ENCODE data around the gene CLEC7A.

The CLEC7A gene

GRCh38 chr12:10158406-10158805 lies 28.4 kb upstream of the CLEC7A start (continued):
- no peak for TF ChIP-seq ZSCAN4 (tag by site-specific recombination; IDR thresholded peaks at IDR 0.05)
- no peak for TF ChIP-seq ZNF132 (tag by site-specific recombination; IDR thresholded peaks at IDR 0.05; ENCODE audit: borderline replicate concordance)
- TF ChIP-seq ZFHX2 (tag by site-specific recombination; conservative IDR thresholded peaks at IDR 0.05) = no peak
- TF ChIP-seq ZNF324 (tag by site-specific recombination; IDR thresholded peaks at IDR 0.05) = no peak
- no peak for TF ChIP-seq TRIM28 (IDR thresholded peaks at IDR 0.05; ENCODE audit: borderline replicate concordance, low read length)
- no peak for TF ChIP-seq ZNF530 (tag by site-specific recombination; IDR thresholded peaks at IDR 0.05; ENCODE audit: low read depth)

GRCh38 chr12:10155966-10156365 lies 26.0 kb upstream of the CLEC7A start:
- CTCF ChIA-PET = interaction anchor here (1.2 to 2.2 kb wide), 2 partner anchors 14 to 54 kb away, joined by 3 to 5 read pairs; no protein-coding TSS in a partner anchor
- Histone ChIP-seq H3K27ac (ENCODE audit: extremely low read depth, low read depth, low read length) (no peak overlapping the region), H3K4me3 (ENCODE audit: low read depth, low read length) (no peak overlapping the region), H3K4me1 (ENCODE audit: control insufficient read depth, insufficient read depth, low read length) (no peaks in the 10 kb centered on the region), H3K36me3 (ENCODE audit: control insufficient read depth in 2 of 2, insufficient read depth in 1 of 2, low read length in 2 of 2) (no peaks in the 10 kb centered on the region), H3K9me3 (ENCODE audit: control insufficient read depth, insufficient read depth, low read depth, low read length) (no peaks in the 10 kb centered on the region)
- POLR2A ChIA-PET = no interaction called here
- TF ChIP-seq ZNF366 (tag by site-specific recombination; conservative IDR thresholded peaks at IDR 0.05) (no peak), ZNF398 (tag by site-specific recombination; IDR thresholded peaks at IDR 0.05) (no peak), GFI1B (tag by site-specific recombination; IDR thresholded peaks at IDR 0.05) (no peak), GLI4 (tag by site-specific recombination; IDR thresholded peaks at IDR 0.05) (no peak), ZNF548 (tag by site-specific recombination; IDR thresholded peaks at IDR 0.05) (no peak), ELK4 (IDR thresholded peaks at IDR 0.05; ENCODE audit: borderline replicate concordance, low read depth, low read length) (no peak), ZNF629 (tag by site-specific recombination; IDR thresholded peaks at IDR 0.05) (no peak), SALL2 (tag by site-specific recombination; IDR thresholded peaks at IDR 0.05; ENCODE audit: borderline replicate concordance) (no peak), ZNF239 (tag by site-specific recombination; IDR thresholded peaks at IDR 0.05) (no peak), ZIC2 (tag by site-specific recombination; IDR thresholded peaks at IDR 0.05) (no peak), ZNF600 (tag by site-specific recombination; IDR thresholded peaks at IDR 0.05) (no peak), ZNF580 (tag by site-specific recombination; IDR thresholded peaks at IDR 0.05) (no peak), PRDM2 (tag by site-specific recombination; IDR thresholded peaks at IDR 0.05; ENCODE audit: borderline replicate concordance) (no peak), ZBTB49 (tag by site-specific recombination; IDR thresholded peaks at IDR 0.05; ENCODE audit: low read depth) (no peak), ZNF132 (tag by site-specific recombination; IDR thresholded peaks at IDR 0.05; ENCODE audit: borderline replicate concordance) (no peak), INSM2 (tag by site-specific recombination; IDR thresholded peaks at IDR 0.05) (no peak), ZBTB20 (tag by site-specific recombination; IDR thresholded peaks at IDR 0.05) (no peak), ZNF426 (tag by site-specific recombination; IDR thresholded peaks at IDR 0.05) (no peak)
